ENCODE measurements around the gene TOB1. TPM values are rescaled to one million over a fixed set of nuclear protein-coding genes. Genes with fewer than 3 reads are reported as not detected.
"Not testable (repeated sequence)": the region's sequence is repeated elsewhere in the genome, so short reads cannot be mapped to it uniquely, and the experiment has no call there.

TOB1 gene
- total RNA-seq, 1 donor: 86.2 TPM

GRCh38 chr17:50902372-50903353 lies 36.5 kb upstream of the TOB1 start:
- Histone ChIP-seq H3K27me3 (ENCODE audit: insufficient read depth, low read length) (no peaks in the 10 kb centered on the region), H3K9me3 (ENCODE audit: low read depth, low read length) (no peaks in the 10 kb centered on the region), H3K4me1 (ENCODE audit: insufficient read depth, low read length) (peaks cover 14% of the 10 kb centered on the region), H3K4me3 (ENCODE audit: low read length) (no peak overlapping the region)

- no peak overlapping the region for H3K4me3 ChIP-seq (ENCODE audit: low read length)
- H3K27me3 ChIP-seq (ENCODE audit: insufficient read depth, low read length): no peaks in the 10 kb centered on the region
- H3K9me3 ChIP-seq (ENCODE audit: low read depth, low read length): no peaks in the 10 kb centered on the region
- H3K4me1 ChIP-seq (ENCODE audit: insufficient read depth, low read length): peaks cover 11% of the 10 kb centered on the region
Measured at GRCh38 chr17:50900383-50900892, 34.3 kb upstream of the TOB1 start.

- peaks cover 11% of the 10 kb centered on the region for H3K4me1 ChIP-seq (ENCODE audit: insufficient read depth, low read length)
- H3K4me3 ChIP-seq (ENCODE audit: low read length): no peak overlapping the region
- H3K9me3 ChIP-seq (ENCODE audit: low read depth, low read length): no peaks in the 10 kb centered on the region
- H3K27me3 ChIP-seq (ENCODE audit: insufficient read depth, low read length): no peaks in the 10 kb centered on the region
Measured at GRCh38 chr17:50899559-50900319, 33.6 kb upstream of the TOB1 start.

- H3K4me3 ChIP-seq (ENCODE audit: low read length): no peak overlapping the region
- no peaks in the 10 kb centered on the region for H3K9me3 ChIP-seq (ENCODE audit: low read depth, low read length)
- peaks cover 11% of the 10 kb centered on the region for H3K4me1 ChIP-seq (ENCODE audit: insufficient read depth, low read length)
- no peaks in the 10 kb centered on the region for H3K27me3 ChIP-seq (ENCODE audit: insufficient read depth, low read length)
Measured at GRCh38 chr17:50899005-50899460, 32.9 kb upstream of the TOB1 start.

GRCh38 chr17:50898369-50899004 lies 32.3 kb upstream of the TOB1 start:
- no peaks in the 10 kb centered on the region for H3K9me3 ChIP-seq (ENCODE audit: low read depth, low read length)
- H3K4me1 ChIP-seq (ENCODE audit: insufficient read depth, low read length): peaks cover 11% of the 10 kb centered on the region
- H3K27me3 ChIP-seq (ENCODE audit: insufficient read depth, low read length): no peaks in the 10 kb centered on the region
- H3K4me3 ChIP-seq (ENCODE audit: low read length): no peak overlapping the region

- not testable (repeated sequence) for H3K27me3 ChIP-seq (ENCODE audit: insufficient read depth, low read length); H3K4me3 ChIP-seq (ENCODE audit: low read length); H3K4me1 ChIP-seq (ENCODE audit: insufficient read depth, low read length); H3K9me3 ChIP-seq (ENCODE audit: low read depth, low read length)
Measured at GRCh38 chr17:50894513-50894912, 28.4 kb upstream of the TOB1 start.

GRCh38 chr17:50893183-50893993 lies 27.2 kb upstream of the TOB1 start:
- Histone ChIP-seq H3K4me3 (ENCODE audit: low read length) (no peak overlapping the region), H3K27me3 (ENCODE audit: insufficient read depth, low read length) (no peaks in the 10 kb centered on the region), H3K9me3 (ENCODE audit: low read depth, low read length) (no peaks in the 10 kb centered on the region), H3K4me1 (ENCODE audit: insufficient read depth, low read length) (no peaks in the 10 kb centered on the region)

GRCh38 chr17:50892101-50892776 lies 26.1 kb upstream of the TOB1 start:
- Histone ChIP-seq H3K9me3 (ENCODE audit: low read depth, low read length) (no peaks in the 10 kb centered on the region), H3K27me3 (ENCODE audit: insufficient read depth, low read length) (no peaks in the 10 kb centered on the region), H3K4me3 (ENCODE audit: low read length) (no peak overlapping the region)

GRCh38 chr17:50891577-50891989 lies 25.4 kb upstream of the TOB1 start:
- Histone ChIP-seq H3K9me3 (ENCODE audit: low read depth, low read length) (no peaks in the 10 kb centered on the region), H3K4me3 (ENCODE audit: low read length) (no peak overlapping the region), H3K4me1 (ENCODE audit: insufficient read depth, low read length) (peaks cover 4% of the 10 kb centered on the region), H3K27me3 (ENCODE audit: insufficient read depth, low read length) (no peaks in the 10 kb centered on the region)

More at GRCh38 chr17:50892101-50892776, 26.1 kb upstream of the TOB1 start:
- peaks cover under 1% of the 10 kb centered on the region for H3K4me1 ChIP-seq (ENCODE audit: insufficient read depth, low read length)

GRCh38 chr17:50890675-50891516 lies 24.7 kb upstream of the TOB1 start:
- no peak overlapping the region for H3K4me3 ChIP-seq (ENCODE audit: low read length)
- H3K9me3 ChIP-seq (ENCODE audit: low read depth, low read length): no peaks in the 10 kb centered on the region
- H3K4me1 ChIP-seq (ENCODE audit: insufficient read depth, low read length): peaks cover 4% of the 10 kb centered on the region
- H3K27me3 ChIP-seq (ENCODE audit: insufficient read depth, low read length): no peaks in the 10 kb centered on the region

- Histone ChIP-seq H3K4me1 (ENCODE audit: insufficient read depth, low read length) (peaks cover 9% of the 10 kb centered on the region), H3K27me3 (ENCODE audit: insufficient read depth, low read length) (no peaks in the 10 kb centered on the region), H3K9me3 (ENCODE audit: low read depth, low read length) (no peaks in the 10 kb centered on the region), H3K4me3 (ENCODE audit: low read length) (no peak overlapping the region)
Measured at GRCh38 chr17:50889528-50890118, 23.5 kb upstream of the TOB1 start.

GRCh38 chr17:50887705-50888245 lies 21.6 kb upstream of the TOB1 start:
- Histone ChIP-seq H3K9me3 (ENCODE audit: low read depth, low read length) (no peaks in the 10 kb centered on the region), H3K4me1 (ENCODE audit: insufficient read depth, low read length) (peaks cover 21% of the 10 kb centered on the region), H3K4me3 (ENCODE audit: low read length) (no peak overlapping the region), H3K27me3 (ENCODE audit: insufficient read depth, low read length) (no peaks in the 10 kb centered on the region)

All from mononuclear cell (primary cell).